ENCODE data around the gene FUZ.

DNA sequence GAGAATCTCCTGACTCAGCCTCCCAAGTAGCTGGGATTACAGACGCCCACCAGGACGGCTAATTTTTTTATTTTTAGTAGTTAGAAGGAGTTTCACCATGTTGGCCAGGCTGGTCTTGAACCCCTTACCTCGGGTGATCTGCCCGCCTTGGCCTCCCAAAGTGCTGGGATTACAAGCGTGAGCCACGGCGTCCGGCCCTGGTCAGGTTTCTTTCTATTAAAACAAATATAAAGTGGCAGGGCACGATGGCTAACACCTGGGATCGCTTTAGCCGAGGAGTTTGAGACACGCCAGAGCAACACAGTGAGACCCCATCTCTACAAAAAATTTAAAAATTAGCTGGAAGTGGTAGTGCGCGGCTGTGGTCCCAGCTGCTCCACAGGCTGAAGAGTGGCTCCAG, 3.5 kb upstream of the FUZ start:
- TF ChIP-seq CTCF (IDR thresholded peaks at IDR 0.05) (no peak), POLR2AphosphoS5 (IDR thresholded peaks at IDR 0.05; ENCODE audit: low read depth, low read length) (no peak), SIN3A (IDR thresholded peaks at IDR 0.05; ENCODE audit: borderline replicate concordance, insufficient read depth, low read depth, low read length) (no peak), REST (IDR thresholded peaks at IDR 0.05; ENCODE audit: insufficient read depth in 1 of 2, low read depth in 2 of 2, low read length in 1 of 2) (no peak)
